ENCODE results near the gene MEGF11.

GRCh38 chr15:66187271-66187670, 66.3 kb downstream of the MEGF11 start:
- TF ChIP-seq POLR2A (IDR thresholded peaks at IDR 0.05): no peak
- no peak for TF ChIP-seq CTCF (IDR thresholded peaks at IDR 0.05)

Data from uterus (tissue), 2 donors.